GM10266 (cell line): Measurements from ENCODE around the gene HBQ1.

Source experiments
- DNase-seq: peaks from one replicate; pipeline ENCODE4 v3.0.0; 2012; ENCODE audit errors: extremely low spot score
- CTCF ChIP-seq: IDR thresholded peaks from 2 replicates; pipeline ENCODE4 v1.5.1; 2012; ENCODE audit warnings: mild to moderate bottlenecking, low read depth; ENCODE audit not compliant: control insufficient read depth, insufficient read depth; ENCODE audit errors: missing control alignments

The HBQ1 gene

GRCh38 chr16:142405-142967, 37.8 kb upstream of the HBQ1 start:
- TF ChIP-seq CTCF, result no peak
- DNase-seq, result no peak

- no peak for TF ChIP-seq CTCF
- no peak for DNase-seq
Observed at GRCh38 chr16:143047-143446, 37.2 kb upstream of the HBQ1 start.

- TF ChIP-seq CTCF, result no peak
- DNase-seq, result no peak
Observed at GRCh38 chr16:143456-143855, 36.8 kb upstream of the HBQ1 start.

- TF ChIP-seq CTCF, result no peak
- no peak for DNase-seq
Observed at GRCh38 chr16:144797-145252, 35.4 kb upstream of the HBQ1 start.

- TF ChIP-seq CTCF, result no peak
- DNase-seq, result no peak
Observed at GRCh38 chr16:146646-147045, 33.6 kb upstream of the HBQ1 start.

- no peak for DNase-seq
- TF ChIP-seq CTCF, result no peak
Observed at GRCh38 chr16:149024-149660, 31.1 kb upstream of the HBQ1 start.
